Smooth muscle cell (in vitro differentiated cells): Measurements from ENCODE around the gene PPM1A. TPM values are rescaled to one million over a fixed set of nuclear protein-coding genes. Genes with fewer than 3 reads are reported as not detected.

ENCODE experiments used
- DNase-seq: peaks from one replicate; lab custom pipeline; 2025; ENCODE audit not compliant: unreplicated experiment; lab: John Stamatoyannopoulos, UW
- H2AFZ ChIP-seq: fragments of 200-600 bp; sonication (generic); 2 replicates; pipeline ENCODE4 v1.6.0; 2016; ENCODE audit warnings: antibody characterized with exemption, low read depth, mild to moderate bottlenecking
- H3F3A ChIP-seq: fragments of 200-600 bp; sonication (generic); 2 replicates; pipeline ENCODE4 v1.6.0; 2017; ENCODE audit warnings: antibody characterized with exemption, low read depth
- H3K27ac ChIP-seq: fragments of 200-600 bp; sonication (generic); 2 replicates; pipeline ENCODE4 v1.5.1; 2016; ENCODE audit warnings: low read depth, mild to moderate bottlenecking
- H3K27me3 ChIP-seq: fragments of 200-600 bp; sonication (generic); 2 replicates; pipeline ENCODE4 v1.6.1; 2016; ENCODE audit warnings: low read depth, mild to moderate bottlenecking
- H3K36me3 ChIP-seq: fragments of 200-600 bp; sonication (generic); 2 replicates; pipeline ENCODE4 v1.5.1; 2016; ENCODE audit warnings: low read depth
- H3K4me1 ChIP-seq: fragments of 200-600 bp; sonication (generic); 2 replicates; pipeline ENCODE4 v1.5.1; 2016; ENCODE audit warnings: low read depth
- H3K4me2 ChIP-seq: fragments of 200-600 bp; sonication (generic); 2 replicates; pipeline ENCODE4 v1.6.0; 2016; ENCODE audit warnings: mild to moderate bottlenecking
- H3K4me3 ChIP-seq: fragments of 200-600 bp; sonication (generic); 2 replicates; pipeline ENCODE4 v1.5.1; 2016; ENCODE audit warnings: mild to moderate bottlenecking
- H3K79me2 ChIP-seq: fragments of 200-600 bp; sonication (generic); 2 replicates; pipeline ENCODE4 v1.6.0; 2016; ENCODE audit warnings: low read depth, mild to moderate bottlenecking
- H3K9ac ChIP-seq: fragments of 200-600 bp; sonication (generic); 2 replicates; pipeline ENCODE4 v1.6.0; 2016; ENCODE audit warnings: low read depth
- H3K9me3 ChIP-seq: fragments of 200-600 bp; sonication (generic); replicated peaks from 2 replicates; pipeline ENCODE4 v1.5.1; 2016; ENCODE audit warnings: low read depth
- H4K20me1 ChIP-seq: fragments of 200-600 bp; sonication (generic); 2 replicates; pipeline ENCODE4 v1.6.0; 2016; ENCODE audit warnings: low read depth
- WGBS: methylation state at CpG from one replicate; pipeline ENCODE4 v1.1.7; 2016; ENCODE audit warnings: low lambda C conversion rate; 5-methylcytosine and 5-hydroxymethylcytosine counted together
- polyA plus RNA-seq: library from polyadenylated mRNA; unstranded; fragments of >200 nt; fragmentation: Nextera tagmentation; extraction: Ambion mirVana; gene quantifications from 2 replicates; pipeline ENCODE4 v1.2.1, GENCODE V29; 2016
- total RNA-seq: library from RNA; depleted of rRNA; stranded (reverse); fragments of >200 nt; gene quantifications from 2 replicates; pipeline ENCODE4 v1.2.3, GENCODE V29; 2014
- TF ChIP-seq, protein P1 (sequence below): fragments of 200-600 bp; sonication (generic); IDR thresholded peaks from 2 replicates; pipeline ENCODE4 v1.5.1; 2017; ENCODE audit warnings: borderline replicate concordance, mild to moderate bottlenecking, antibody characterized with exemption; ENCODE audit not compliant: insufficient read depth, poor library complexity, severe bottlenecking

Gene PPM1A
- total and polyA plus RNA-seq, 2 experiments from 2014 or later: 17.5 to 30.0 TPM

DNA sequence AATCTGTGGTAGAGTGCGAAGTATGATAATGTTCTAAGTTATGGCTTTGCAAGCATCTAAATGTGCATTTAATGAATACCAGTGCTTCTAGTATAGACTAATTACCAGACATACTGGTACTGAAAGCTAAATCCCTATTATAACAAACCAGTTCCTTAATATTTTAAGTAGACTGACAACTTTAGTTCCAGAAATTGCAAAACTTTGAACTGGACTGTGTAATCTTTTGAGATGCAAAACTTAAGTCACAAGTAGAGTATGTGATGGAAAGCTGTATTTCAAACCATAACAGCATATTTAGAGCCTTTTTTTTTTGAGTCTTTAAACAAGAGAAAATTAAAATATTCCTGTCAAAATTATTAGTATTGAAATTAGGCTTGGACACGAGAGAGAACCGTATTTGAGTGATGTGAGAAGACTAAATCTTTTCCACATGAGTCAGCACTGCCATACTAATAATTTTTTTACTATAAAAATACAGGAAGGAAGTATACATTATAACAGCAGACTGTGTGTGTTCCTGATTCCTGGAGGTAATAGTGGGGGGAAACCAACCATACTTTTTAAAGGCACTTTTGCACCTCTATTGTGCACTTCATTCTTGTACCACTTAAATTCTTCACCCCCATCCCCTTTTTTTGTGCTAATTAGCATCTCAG is 45.5 kb downstream of the PPM1A start:
- Histone ChIP-seq H3K9ac (no peak overlapping the region), H3K79me2 (no peaks in the 10 kb centered on the region)
- WGBS: 76% methylated on average over 3 of the region's 3 CpGs

DNA sequence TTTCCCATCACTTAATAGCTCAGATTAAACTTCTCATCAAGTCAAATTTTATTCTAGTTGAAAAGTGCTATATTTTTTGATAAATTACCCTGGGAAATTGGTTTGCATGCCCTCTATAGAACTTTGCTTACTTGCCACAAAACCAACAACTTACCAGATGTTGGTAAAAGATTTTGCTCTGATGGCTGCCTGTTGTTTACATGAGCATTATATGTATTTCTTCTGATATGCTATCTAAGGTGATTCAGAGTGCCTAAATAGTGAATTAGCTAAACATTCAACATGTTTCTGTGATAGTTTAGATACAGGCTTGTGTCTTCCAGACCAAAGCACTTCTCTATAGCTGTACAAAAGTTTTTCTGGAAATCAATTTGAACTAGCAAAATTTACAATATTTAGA is 51.0 kb downstream of the PPM1A start:
- Histone ChIP-seq H4K20me1 (peaks cover 6% of the 10 kb centered on the region), H2AFZ (no peak overlapping the region), H3K36me3 (no peaks in the 10 kb centered on the region), H3K4me2 (no peak overlapping the region), H3F3A (no peaks in the 10 kb centered on the region), H3K79me2 (no peaks in the 10 kb centered on the region), H3K27me3 (no peaks in the 10 kb centered on the region), H3K27ac (no peak overlapping the region), H3K9ac (no peak overlapping the region), H3K4me3 (no peak overlapping the region), H3K4me1 (no peaks in the 10 kb centered on the region), H3K9me3 (no peaks in the 10 kb centered on the region)
- DNase-seq: no peak
- TF ChIP-seq, protein P1, sequence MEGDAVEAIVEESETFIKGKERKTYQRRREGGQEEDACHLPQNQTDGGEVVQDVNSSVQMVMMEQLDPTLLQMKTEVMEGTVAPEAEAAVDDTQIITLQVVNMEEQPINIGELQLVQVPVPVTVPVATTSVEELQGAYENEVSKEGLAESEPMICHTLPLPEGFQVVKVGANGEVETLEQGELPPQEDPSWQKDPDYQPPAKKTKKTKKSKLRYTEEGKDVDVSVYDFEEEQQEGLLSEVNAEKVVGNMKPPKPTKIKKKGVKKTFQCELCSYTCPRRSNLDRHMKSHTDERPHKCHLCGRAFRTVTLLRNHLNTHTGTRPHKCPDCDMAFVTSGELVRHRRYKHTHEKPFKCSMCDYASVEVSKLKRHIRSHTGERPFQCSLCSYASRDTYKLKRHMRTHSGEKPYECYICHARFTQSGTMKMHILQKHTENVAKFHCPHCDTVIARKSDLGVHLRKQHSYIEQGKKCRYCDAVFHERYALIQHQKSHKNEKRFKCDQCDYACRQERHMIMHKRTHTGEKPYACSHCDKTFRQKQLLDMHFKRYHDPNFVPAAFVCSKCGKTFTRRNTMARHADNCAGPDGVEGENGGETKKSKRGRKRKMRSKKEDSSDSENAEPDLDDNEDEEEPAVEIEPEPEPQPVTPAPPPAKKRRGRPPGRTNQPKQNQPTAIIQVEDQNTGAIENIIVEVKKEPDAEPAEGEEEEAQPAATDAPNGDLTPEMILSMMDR: no peak

More for the DNA sequence above, 45.5 kb downstream of the PPM1A start:
- Histone ChIP-seq H3K4me3 (no peak overlapping the region), H3K9me3 (no peaks in the 10 kb centered on the region), H3K27me3 (no peaks in the 10 kb centered on the region), H3K4me2 (no peak overlapping the region), H3K36me3 (peaks cover 18% of the 10 kb centered on the region), H3K27ac (no peak overlapping the region), H3F3A (no peaks in the 10 kb centered on the region), H4K20me1 (peaks cover 2% of the 10 kb centered on the region), H2AFZ (no peak overlapping the region), H3K4me1 (no peaks in the 10 kb centered on the region)
- DNase-seq: no peak
- TF ChIP-seq, protein P1: no peak

DNA sequence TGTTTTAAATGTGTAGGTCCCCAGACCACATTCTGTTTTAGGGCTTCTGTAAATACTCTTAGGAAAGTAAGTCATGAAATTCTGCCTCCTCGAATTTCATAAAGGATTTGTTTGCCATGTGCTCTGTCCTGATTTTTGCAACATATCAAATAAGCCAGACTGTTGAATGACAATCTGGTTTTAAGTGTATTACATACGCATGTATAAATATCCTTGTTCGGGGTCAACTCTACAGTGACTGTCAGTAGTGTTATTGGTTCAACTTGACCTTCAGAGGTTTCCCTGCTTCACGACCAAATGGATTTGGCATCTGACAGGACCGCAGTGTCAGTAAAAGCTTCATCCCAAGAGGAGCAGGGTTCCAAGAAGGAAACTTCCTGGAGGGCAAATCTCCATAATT is 52.7 kb downstream of the PPM1A start:
- Histone ChIP-seq H3K4me1 (no peaks in the 10 kb centered on the region), H2AFZ (no peak overlapping the region), H3F3A (no peaks in the 10 kb centered on the region), H3K9ac (no peak overlapping the region), H3K27ac (no peak overlapping the region), H3K4me2 (no peak overlapping the region), H3K27me3 (no peaks in the 10 kb centered on the region), H3K36me3 (no peaks in the 10 kb centered on the region), H3K79me2 (no peaks in the 10 kb centered on the region), H3K9me3 (no peaks in the 10 kb centered on the region), H3K4me3 (no peak overlapping the region), H4K20me1 (peaks cover 3% of the 10 kb centered on the region)
- WGBS: 85% methylated on average over 5 of the region's 5 CpGs
- no peak for DNase-seq
- TF ChIP-seq, protein P1: no peak

DNA sequence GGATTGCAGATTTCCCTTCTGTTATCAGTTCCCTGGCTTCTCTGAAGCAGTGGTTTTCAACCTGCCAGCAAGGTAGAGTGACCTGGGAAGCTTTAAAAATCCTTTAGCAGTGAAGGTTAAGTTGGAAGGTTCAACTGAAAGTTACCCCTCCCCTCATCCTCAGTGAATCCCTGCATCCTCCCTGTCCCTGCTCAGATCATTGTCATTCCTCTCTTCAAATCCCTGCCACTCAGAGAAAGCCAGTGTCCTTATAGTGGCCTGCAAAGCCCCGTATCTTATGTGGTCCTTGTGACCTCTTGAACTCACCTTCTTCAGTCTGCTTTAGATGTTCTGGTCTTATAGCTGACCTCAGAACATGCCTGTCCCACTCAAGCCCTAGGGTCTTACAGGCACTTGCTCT is 53.6 kb downstream of the PPM1A start:
- TF ChIP-seq, protein P1: no peak
- H3K9me3 ChIP-seq: no peaks in the 10 kb centered on the region
- H3K9ac ChIP-seq: no peak overlapping the region
- 77% methylated on average over 1 of the region's 1 CpG for WGBS
- H3K4me2 ChIP-seq: no peak overlapping the region
- H3K36me3 ChIP-seq: no peaks in the 10 kb centered on the region
- no peak overlapping the region for H3K4me3 ChIP-seq
- no peaks in the 10 kb centered on the region for H3K4me1 ChIP-seq
- no peaks in the 10 kb centered on the region for H3K27me3 ChIP-seq
- DNase-seq: no peak
- H4K20me1 ChIP-seq: peaks cover 3% of the 10 kb centered on the region
- no peaks in the 10 kb centered on the region for H3K79me2 ChIP-seq
- no peaks in the 10 kb centered on the region for H3F3A ChIP-seq
- H2AFZ ChIP-seq: no peak overlapping the region
- no peak overlapping the region for H3K27ac ChIP-seq
